IMR-90 (cell line): ENCODE results near the gene DRC7.

Experiments used
- CEBPB ChIP-seq: IDR thresholded peaks from 2 replicates; pipeline ENCODE4 v1.6.1; 2012; ENCODE audit warnings: low read depth, low read length, improper control_type of control experiment
- CTCF ChIP-seq: conservative IDR thresholded peaks from 2 replicates; pipeline ENCODE4 v1.5.1; 2012; ENCODE audit warnings: mild to moderate bottlenecking, low read depth, low read length, improper control_type of control experiment
- FOS ChIP-seq: fragments of 150-350 bp; IDR thresholded peaks from 2 replicates; pipeline ENCODE4 v1.6.1; 2016; ENCODE audit warnings: low read depth, low read length
- POLR2A ChIP-seq: IDR thresholded peaks from 2 replicates; pipeline ENCODE4 v1.6.1; 2012; ENCODE audit warnings: mild to moderate bottlenecking, low read depth, low read length

DNA sequence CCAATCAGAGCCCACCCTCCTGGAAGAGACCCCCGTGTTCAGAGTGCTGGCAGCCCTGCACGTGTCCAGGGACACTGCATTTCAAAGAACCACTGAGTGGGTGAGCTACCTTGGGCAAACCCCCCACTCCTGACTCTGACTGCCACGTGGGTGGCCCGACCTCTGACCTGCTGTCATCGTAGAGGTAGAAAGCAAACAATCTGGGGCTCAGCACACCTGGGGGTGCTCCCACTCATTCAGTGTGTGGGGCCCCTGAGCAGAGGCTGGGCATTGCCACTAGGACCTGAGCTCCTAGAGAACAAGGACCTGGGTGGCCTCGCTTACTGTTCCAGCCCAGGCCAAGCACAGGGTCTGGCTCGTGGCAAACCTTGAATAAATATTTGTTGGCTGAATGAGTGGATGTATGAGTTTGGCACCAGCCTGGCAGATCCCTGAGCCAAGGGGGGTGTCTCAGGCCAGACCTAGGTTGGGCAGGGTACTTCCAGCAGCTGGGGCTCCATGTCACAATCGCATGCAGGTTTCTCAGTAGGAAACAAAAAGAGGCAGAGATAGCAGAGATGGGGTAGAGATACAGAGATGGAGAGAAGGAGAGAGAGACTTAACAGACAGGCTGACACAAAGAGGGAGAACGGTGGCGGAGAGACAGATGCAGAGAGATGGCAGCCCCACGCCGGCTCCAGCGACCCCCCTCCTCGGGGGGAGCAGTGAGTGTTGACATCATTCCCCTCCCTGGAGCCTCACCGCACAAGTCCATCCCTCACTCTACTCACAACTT is 5.4 kb upstream of the DRC7 start:
- TF ChIP-seq CTCF (no peak), POLR2A (no peak), CEBPB (no peak), FOS (no peak)
